GM20000 (cell line): ENCODE results near the gene TDRD5.

Source experiments
- DNase-seq: peaks from one replicate; pipeline ENCODE4 v3.0.0; 2012; ENCODE audit warnings: low spot score
- CTCF ChIP-seq: IDR thresholded peaks from 2 replicates; pipeline ENCODE4 v1.5.1; 2012; ENCODE audit warnings: mild to moderate bottlenecking, control low read depth; ENCODE audit errors: extremely low read depth, missing control alignments

Gene TDRD5

GRCh38 chr1:179588425-179589024, 3.1 kb upstream of the TDRD5 start:
- no peak for TF ChIP-seq CTCF
- DNase-seq: peak; percentile 15

GRCh38 chr1:179589509-179589908, 2.1 kb upstream of the TDRD5 start:
- TF ChIP-seq CTCF: no peak
- DNase-seq: no peak

GRCh38 chr1:179590671-179591070, 961 bp upstream of the TDRD5 start:
- no peak for TF ChIP-seq CTCF
- DNase-seq: peak; percentile 9

GRCh38 chr1:179591253-179591591, 410 bp upstream of the TDRD5 start:
- no peak for DNase-seq
- no peak for TF ChIP-seq CTCF

GRCh38 chr1:179598631-179599030, 7.0 kb downstream of the TDRD5 start:
- peak; percentile 8 for DNase-seq

GRCh38 chr1:179599623-179600249, 8.1 kb downstream of the TDRD5 start:
- no peak for TF ChIP-seq CTCF
- DNase-seq: peak; percentile 22

More at GRCh38 chr1:179598631-179599030, 7.0 kb downstream of the TDRD5 start:
- no peak for TF ChIP-seq CTCF

GRCh38 chr1:179601093-179601492, 9.5 kb downstream of the TDRD5 start:
- no peak for TF ChIP-seq CTCF
- DNase-seq: no peak
